GM12874 (cell line): ENCODE data around the gene BMS1.

Experiments used
- CTCF ChIP-seq: IDR thresholded peaks from 2 replicates; pipeline ENCODE4 v1.5.1; 2011; ENCODE audit warnings: low read depth, mild to moderate bottlenecking, control low read depth, low read length, moderate library complexity; ENCODE audit not compliant: insufficient read depth

Gene BMS1

GRCh38 chr10:42754155-42755027, 28.2 kb upstream of the BMS1 start:
- TF ChIP-seq CTCF = no peak

- TF ChIP-seq CTCF = no peak
These were observed 27.6 kb upstream of the BMS1 start for GRCh38 chr10:42755028-42755451.

DNA sequence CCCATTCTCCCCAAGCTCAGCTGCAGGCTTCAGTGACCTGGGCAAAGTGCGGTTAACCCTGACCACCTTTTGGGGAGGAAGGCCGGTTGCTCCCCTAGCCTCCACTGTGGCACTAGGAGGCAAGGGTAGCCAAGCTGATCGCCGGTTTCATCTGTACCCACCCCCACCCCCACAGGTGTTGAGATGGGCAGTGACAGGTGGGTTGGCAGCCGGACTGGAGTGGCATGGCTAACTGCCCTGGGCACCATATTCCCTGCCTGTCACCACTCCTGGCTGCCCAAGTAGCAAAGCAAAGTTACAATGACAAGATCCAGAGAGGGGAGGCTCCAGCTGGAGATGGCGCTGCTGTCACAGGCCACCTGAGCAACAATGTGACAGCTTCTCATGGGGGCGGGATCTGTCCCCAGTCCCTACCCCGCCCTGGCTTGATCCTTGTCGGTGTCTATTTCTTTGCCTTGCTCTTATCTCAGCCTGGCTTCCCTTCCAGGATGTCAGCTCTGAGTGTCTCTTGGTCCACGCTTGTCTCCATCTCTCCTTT, 27.0 kb upstream of the BMS1 start:
- no peak for TF ChIP-seq CTCF

DNA sequence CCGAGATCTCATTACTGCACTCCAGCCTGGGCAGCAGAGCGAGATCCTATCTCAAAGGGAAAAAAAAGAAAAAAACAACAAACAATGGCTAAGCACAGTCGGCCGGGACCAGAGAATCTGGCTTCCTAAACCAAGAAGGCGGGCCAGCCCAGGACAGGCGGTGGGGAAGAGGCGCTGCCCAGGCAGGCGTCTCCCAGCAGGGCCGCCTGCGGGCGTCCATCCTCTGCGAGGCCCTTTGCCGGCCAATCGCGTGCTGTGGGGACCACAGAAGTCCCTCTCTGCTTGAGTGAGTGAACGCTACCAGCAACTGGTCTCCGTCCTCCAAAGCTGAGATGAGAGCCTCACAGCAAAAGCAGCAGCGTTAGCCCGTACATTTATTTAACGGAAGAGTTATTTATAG, 14.7 kb upstream of the BMS1 start:
- TF ChIP-seq CTCF = no peak

DNA sequence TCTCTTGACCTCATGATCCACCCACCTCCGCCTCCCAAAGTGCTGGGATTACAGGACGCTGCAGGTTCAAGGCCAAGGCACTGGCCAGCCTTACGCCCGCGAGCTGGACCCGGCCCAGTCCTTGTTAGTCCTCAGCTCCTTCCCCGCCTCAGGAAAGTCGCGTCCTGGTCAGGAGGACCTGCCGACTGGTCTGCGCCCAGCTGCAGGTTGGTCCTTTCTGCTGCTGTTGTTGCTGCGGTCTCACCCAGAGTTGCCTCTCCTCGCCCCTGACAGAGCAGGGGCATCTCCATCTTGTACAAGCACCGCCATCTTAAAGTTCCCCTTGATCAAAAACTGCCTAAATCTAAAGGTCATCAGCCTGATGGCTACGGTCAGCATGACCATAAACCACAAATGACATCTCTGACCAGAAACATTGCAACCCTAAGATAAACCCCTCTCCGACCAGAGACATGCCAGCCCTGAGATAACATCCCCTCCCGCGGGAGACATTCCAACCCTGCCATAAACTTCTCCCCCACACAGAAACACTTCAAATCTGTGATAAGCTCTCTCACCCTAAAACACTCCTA, 13.9 kb upstream of the BMS1 start:
- TF ChIP-seq CTCF = no peak

DNA sequence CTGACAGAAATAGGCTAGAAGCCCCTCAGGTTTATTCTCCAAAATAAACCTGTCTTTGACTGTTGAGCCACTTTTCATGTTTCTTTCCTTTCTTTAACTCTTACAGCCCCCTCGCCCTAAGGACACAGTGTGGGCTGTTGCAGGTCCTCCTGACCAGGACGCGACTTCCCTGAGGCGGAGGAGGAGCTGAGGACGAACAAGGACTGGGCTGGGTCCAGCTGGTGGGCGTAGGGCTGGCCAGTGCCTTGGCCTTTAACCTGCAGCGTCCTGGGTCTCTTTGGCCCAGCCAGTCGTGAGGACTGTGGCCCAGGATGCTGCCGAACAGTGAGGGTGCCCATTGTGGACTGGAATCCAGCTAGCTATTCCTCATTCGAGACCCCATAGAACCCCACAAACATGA, 13.4 kb upstream of the BMS1 start:
- TF ChIP-seq CTCF = no peak

DNA sequence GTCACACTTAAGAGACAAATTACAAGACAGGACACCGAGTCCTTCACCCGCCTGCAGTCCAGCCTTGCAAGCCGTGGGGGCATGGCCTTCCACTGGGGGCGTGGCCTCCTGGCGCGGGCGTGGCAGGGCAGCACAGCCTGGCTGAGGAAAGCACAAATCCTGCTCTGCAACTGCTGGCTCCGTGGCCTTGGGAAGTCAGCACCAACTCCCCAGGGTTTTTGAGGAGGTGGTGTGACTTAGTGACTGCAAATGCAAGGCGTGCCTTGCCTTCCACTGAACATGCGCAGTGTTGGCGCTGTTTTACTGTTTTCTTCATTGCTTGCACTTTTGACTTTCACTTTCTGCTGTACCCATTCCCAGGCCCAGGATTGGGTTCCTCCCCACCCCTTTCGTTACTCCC, 12.9 kb upstream of the BMS1 start:
- no peak for TF ChIP-seq CTCF
